ENCODE measurements around the gene GALNT10. TPM values are rescaled to one million over a fixed set of nuclear protein-coding genes. Genes with fewer than 3 reads are reported as not detected.

Gene GALNT10
- total and polyA plus RNA-seq, 2 experiments from 2014 or later: 3.2 to 12.9 TPM

- TF ChIP-seq ZNF462 (CRISPR knock-in tag; IDR thresholded peaks at IDR 0.05) (no peak), ETS1 (IDR thresholded peaks at IDR 0.05) (no peak), JUNB (IDR thresholded peaks at IDR 0.05; ENCODE audit: unreplicated experiment) (no peak), CTCF (conservative IDR thresholded peaks at IDR 0.05; ENCODE audit: low read depth in 2 of 2) (no peak), POLR2AphosphoS5 (IDR thresholded peaks at IDR 0.05; ENCODE audit: low read depth) (no peak)
These were observed 95.3 kb downstream of the GALNT10 start (continued) for GRCh38 chr5:154285661-154286408.

Data from GM23338 (cell line).